ENCODE data around the gene TMEM132E.

The TMEM132E gene

DNA sequence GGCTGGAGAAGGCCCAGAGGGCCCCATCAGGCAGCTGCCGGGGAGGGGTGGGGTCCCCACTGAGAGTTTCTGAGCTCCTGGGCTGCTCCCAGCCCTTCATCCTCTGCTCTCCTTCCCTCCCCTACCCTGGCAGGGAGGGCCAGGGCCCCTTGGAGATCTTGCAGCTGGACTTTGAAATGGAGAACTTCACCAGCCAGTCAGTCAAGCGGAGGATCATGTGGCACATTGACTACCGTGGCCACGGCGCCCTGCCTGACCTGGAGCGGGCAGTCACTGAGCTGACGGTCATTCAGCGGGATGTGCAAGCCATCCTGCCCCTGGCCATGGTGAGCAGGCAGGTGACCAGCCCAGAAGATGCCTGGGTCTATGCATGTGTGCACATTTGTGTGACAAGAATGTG lies 49.5 kb downstream of the TMEM132E start:
- H3K27me3 ChIP-seq (ENCODE audit: insufficient read depth, low read depth): peaks cover 25% of the 10 kb centered on the region
- TF ChIP-seq CTCF (conservative IDR thresholded peaks at IDR 0.05; ENCODE audit: low read depth, low read length): no peak

DNA sequence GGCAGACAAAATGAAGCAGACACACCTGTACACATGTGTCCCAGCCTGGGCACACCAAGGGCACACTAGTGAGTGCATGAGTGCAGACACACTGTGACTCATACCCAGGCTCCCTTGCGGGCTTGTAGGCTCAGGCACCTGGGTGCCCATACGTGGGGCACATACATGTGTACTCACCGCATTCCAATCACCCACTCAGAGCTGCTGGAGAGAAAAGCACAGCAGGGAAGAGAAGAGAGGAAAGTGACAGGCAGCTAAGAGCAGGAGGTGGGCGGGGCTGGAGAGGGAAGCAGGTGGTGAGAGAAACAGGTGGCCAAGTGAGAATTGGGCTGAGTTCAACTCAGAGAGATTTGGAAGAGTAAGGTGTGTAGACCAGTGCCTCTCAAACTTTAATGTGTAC lies 54.0 kb downstream of the TMEM132E start:
- H3K27me3 ChIP-seq (ENCODE audit: insufficient read depth, low read depth): peaks cover 25% of the 10 kb centered on the region

More for the DNA sequence above, 49.5 kb downstream of the TMEM132E start:
- Histone ChIP-seq H3K36me3 (ENCODE audit: insufficient read depth) (no peaks in the 10 kb centered on the region), H4K20me1 (ENCODE audit: insufficient read depth) (no peaks in the 10 kb centered on the region), H3K4me1 (ENCODE audit: low read depth, poor library complexity, severe bottlenecking) (no peaks in the 10 kb centered on the region), H2AFZ (ENCODE audit: low read depth) (no peak overlapping the region), H3K27ac (no peak overlapping the region), H3K9ac (no peak overlapping the region), H3K4me3 (IDR thresholded peaks at IDR 0.05; ENCODE audit: insufficient read depth, low read depth, low read length) (no peak overlapping the region), H3K4me2 (no peak overlapping the region), H3K79me2 (ENCODE audit: insufficient read depth, low read depth) (no peaks in the 10 kb centered on the region)

GRCh38 chr17:34633760-34634159 lies 54.4 kb downstream of the TMEM132E start:
- H3K27ac ChIP-seq: no peak overlapping the region
- H2AFZ ChIP-seq (ENCODE audit: low read depth): no peak overlapping the region
- H3K79me2 ChIP-seq (ENCODE audit: insufficient read depth, low read depth): no peaks in the 10 kb centered on the region
- no peaks in the 10 kb centered on the region for H4K20me1 ChIP-seq (ENCODE audit: insufficient read depth)
- peaks cover 25% of the 10 kb centered on the region for H3K27me3 ChIP-seq (ENCODE audit: insufficient read depth, low read depth)
- no peaks in the 10 kb centered on the region for H3K36me3 ChIP-seq (ENCODE audit: insufficient read depth)
- no peaks in the 10 kb centered on the region for H3K4me1 ChIP-seq (ENCODE audit: low read depth, poor library complexity, severe bottlenecking)
- no peak overlapping the region for H3K9ac ChIP-seq
- TF ChIP-seq CTCF (conservative IDR thresholded peaks at IDR 0.05; ENCODE audit: low read depth, low read length): no peak
- H3K4me2 ChIP-seq: no peak overlapping the region
- no peak overlapping the region for H3K4me3 ChIP-seq (IDR thresholded peaks at IDR 0.05; ENCODE audit: insufficient read depth, low read depth, low read length)

More for the DNA sequence above, 54.0 kb downstream of the TMEM132E start:
- H4K20me1 ChIP-seq (ENCODE audit: insufficient read depth): no peaks in the 10 kb centered on the region
- H2AFZ ChIP-seq (ENCODE audit: low read depth): no peak overlapping the region
- no peak for TF ChIP-seq CTCF (conservative IDR thresholded peaks at IDR 0.05; ENCODE audit: low read depth, low read length)
- no peaks in the 10 kb centered on the region for H3K4me1 ChIP-seq (ENCODE audit: low read depth, poor library complexity, severe bottlenecking)
- no peak overlapping the region for H3K27ac ChIP-seq
- no peaks in the 10 kb centered on the region for H3K79me2 ChIP-seq (ENCODE audit: insufficient read depth, low read depth)
- no peak overlapping the region for H3K4me3 ChIP-seq (IDR thresholded peaks at IDR 0.05; ENCODE audit: insufficient read depth, low read depth, low read length)
- H3K36me3 ChIP-seq (ENCODE audit: insufficient read depth): no peaks in the 10 kb centered on the region
- H3K4me2 ChIP-seq: no peak overlapping the region
- no peak overlapping the region for H3K9ac ChIP-seq

GRCh38 chr17:34634551-34635160 lies 55.3 kb downstream of the TMEM132E start:
- H3K4me3 ChIP-seq (IDR thresholded peaks at IDR 0.05; ENCODE audit: insufficient read depth, low read depth, low read length): no peak overlapping the region
- no peak overlapping the region for H3K27ac ChIP-seq
- H2AFZ ChIP-seq (ENCODE audit: low read depth): no peak overlapping the region
- no peaks in the 10 kb centered on the region for H3K4me1 ChIP-seq (ENCODE audit: low read depth, poor library complexity, severe bottlenecking)
- H4K20me1 ChIP-seq (ENCODE audit: insufficient read depth): no peaks in the 10 kb centered on the region
- no peak overlapping the region for H3K9ac ChIP-seq
- H3K4me2 ChIP-seq: no peak overlapping the region
- H3K79me2 ChIP-seq (ENCODE audit: insufficient read depth, low read depth): no peaks in the 10 kb centered on the region
- TF ChIP-seq CTCF (conservative IDR thresholded peaks at IDR 0.05; ENCODE audit: low read depth, low read length): no peak
- no peaks in the 10 kb centered on the region for H3K36me3 ChIP-seq (ENCODE audit: insufficient read depth)
- H3K27me3 ChIP-seq (ENCODE audit: insufficient read depth, low read depth): peaks cover 22% of the 10 kb centered on the region
